ENCODE measurements around the gene EML4.

The EML4 gene

DNA sequence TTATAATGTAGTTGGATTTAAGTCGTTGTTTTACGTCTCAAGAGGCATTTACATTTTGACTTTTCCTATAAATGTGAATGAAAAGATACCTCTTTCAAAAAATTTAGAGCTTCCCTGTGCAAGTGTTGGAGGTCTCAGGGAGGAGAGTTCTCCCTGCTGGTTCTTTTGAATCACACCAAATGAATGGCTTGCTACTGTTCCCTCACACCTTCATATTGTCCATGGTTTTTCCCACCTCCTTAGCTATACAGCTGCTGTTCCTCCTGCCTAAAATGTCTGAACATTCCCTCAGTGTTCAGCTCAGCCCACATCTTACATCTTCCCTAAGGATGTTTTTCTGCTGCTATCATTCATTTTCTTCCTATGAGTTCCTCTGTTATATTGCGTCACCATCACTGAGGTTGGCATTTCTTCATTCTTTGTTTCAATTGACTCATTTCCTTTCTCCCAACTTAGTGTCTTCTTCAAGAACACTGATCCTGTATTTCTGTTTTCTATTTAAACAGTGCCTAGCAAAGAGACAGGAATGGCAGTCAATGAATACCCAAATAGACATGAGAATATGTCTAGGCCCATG lies 145.8 kb downstream of the EML4 start:
- Histone ChIP-seq H3K36me3 (peaks cover 3 to 36% (median 12%) of the 10 kb centered on the region in 3 donors), H3K27me3 (no peaks in the 10 kb centered on the region), H3K27ac (no peak overlapping the region), H3K9me3 (no peaks in the 10 kb centered on the region), H3K4me3 (no peak overlapping the region), H3K4me1 (no peaks in the 10 kb centered on the region)
- DNase-seq = no peak
- no peak for TF ChIP-seq CTCF (IDR thresholded peaks at IDR 0.05)
- intact Hi-C loops (cut with DNase I; ENCODE audit: low total_unique reads) = no loop called here

GRCh38 chr2:42315844-42316470 lies 146.8 kb downstream of the EML4 start:
- no peak for DNase-seq
- no peak overlapping the region for H3K4me3 ChIP-seq
- no peaks in the 10 kb centered on the region for H3K27me3 ChIP-seq
- TF ChIP-seq CTCF (IDR thresholded peaks at IDR 0.05) = no peak
- peaks cover 3 to 38% (median 12%) of the 10 kb centered on the region in 3 donors for H3K36me3 ChIP-seq
- intact Hi-C loops (cut with DNase I; ENCODE audit: low total_unique reads) = no loop called here
- no peaks in the 10 kb centered on the region for H3K9me3 ChIP-seq
- no peak overlapping the region for H3K27ac ChIP-seq
- no peaks in the 10 kb centered on the region for H3K4me1 ChIP-seq

DNA sequence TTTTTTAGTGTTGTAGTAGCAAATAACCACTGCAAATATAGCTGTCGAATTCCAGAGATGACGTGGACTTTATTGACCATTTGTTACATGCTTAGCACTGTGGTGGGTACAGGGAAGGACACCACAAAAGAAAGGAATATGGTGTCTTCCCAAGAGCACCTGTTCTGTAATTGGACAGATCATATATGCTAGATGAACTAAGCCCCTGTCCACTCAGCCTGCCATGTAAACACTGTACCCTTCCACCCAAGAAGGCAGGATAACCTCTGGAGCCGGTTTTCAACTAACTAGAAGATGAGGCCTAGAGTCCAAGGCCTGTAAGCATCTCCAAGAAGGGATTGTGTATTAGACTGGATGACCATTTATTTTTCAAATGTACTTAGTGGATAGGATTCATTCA lies 147.8 kb downstream of the EML4 start:
- H3K27ac ChIP-seq = no peak overlapping the region
- H3K27me3 ChIP-seq = no peaks in the 10 kb centered on the region
- no peaks in the 10 kb centered on the region for H3K9me3 ChIP-seq
- no peaks in the 10 kb centered on the region for H3K4me1 ChIP-seq
- no peak for TF ChIP-seq CTCF (IDR thresholded peaks at IDR 0.05)
- no peak for DNase-seq
- H3K4me3 ChIP-seq = no peak overlapping the region
- peaks cover 3 to 43% (median 7%) of the 10 kb centered on the region in 3 donors for H3K36me3 ChIP-seq
- intact Hi-C loops (cut with DNase I; ENCODE audit: low total_unique reads) = no loop called here

DNA sequence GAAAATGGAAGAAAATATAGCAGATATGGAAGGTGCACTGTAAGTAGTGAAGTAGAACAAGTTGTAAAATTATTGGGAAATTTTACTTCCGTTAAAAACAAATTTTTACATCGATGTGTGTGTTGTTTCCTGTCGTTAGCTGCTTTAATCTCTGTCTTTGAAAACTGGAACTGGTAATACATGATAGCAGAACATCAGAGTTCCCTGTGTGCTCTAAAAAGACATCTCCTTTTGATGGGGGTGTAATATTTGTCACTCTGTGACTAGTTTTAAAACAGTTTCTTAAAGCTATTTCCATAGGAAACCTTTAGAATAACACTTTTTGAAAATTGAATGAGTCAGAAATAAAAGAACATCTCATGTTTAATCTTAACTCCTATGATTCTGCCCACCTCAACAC lies 148.3 kb downstream of the EML4 start:
- Histone ChIP-seq H3K36me3 (peaks cover 3 to 43% (median 7%) of the 10 kb centered on the region in 3 donors), H3K4me3 (no peak overlapping the region), H3K4me1 (no peaks in the 10 kb centered on the region), H3K27ac (no peak overlapping the region), H3K9me3 (no peaks in the 10 kb centered on the region), H3K27me3 (no peaks in the 10 kb centered on the region)
- TF ChIP-seq CTCF (IDR thresholded peaks at IDR 0.05) = no peak
- DNase-seq = no peak
- intact Hi-C loops (cut with DNase I; ENCODE audit: low total_unique reads) = no loop called here

GRCh38 chr2:42317945-42318344 lies 148.8 kb downstream of the EML4 start:
- Histone ChIP-seq H3K4me3 (no peak overlapping the region), H3K27me3 (no peaks in the 10 kb centered on the region), H3K4me1 (no peaks in the 10 kb centered on the region), H3K27ac (no peak overlapping the region), H3K9me3 (no peaks in the 10 kb centered on the region), H3K36me3 (peaks cover 3 to 43% (median 7%) of the 10 kb centered on the region in 3 donors)
- no peak for TF ChIP-seq CTCF (IDR thresholded peaks at IDR 0.05)
- no peak for DNase-seq
- intact Hi-C loops (cut with DNase I; ENCODE audit: low total_unique reads) = no loop called here
